Uterus (tissue), 4 donors: ENCODE data around the gene NUP37. TPM values are rescaled to one million over a fixed set of nuclear protein-coding genes. Genes with fewer than 3 reads are reported as not detected.
"Not testable (repeated sequence)": the region's sequence is repeated elsewhere in the genome, so short reads cannot be mapped to it uniquely, and the experiment has no call there.

Experiments used
- DNase-seq, 2 donors: peaks; one replicate each; pipeline ENCODE4 v3.0.0-alpha.2; 2019 to 2020
- H3K27ac ChIP-seq, 2 donors: fragments of 200-600 bp; sonication (generic); 1 replicate in 1 of 2; 2 replicates in 1 of 2; pipeline ENCODE4 v1.5.1; 2016 to 2018
- H3K27me3 ChIP-seq, 2 donors: fragments of 200-600 bp; sonication (generic); one replicate each; pipeline ENCODE4 v1.5.1; 2018 to 2019; ENCODE audit warnings: control low read depth in 1 of 2
- H3K36me3 ChIP-seq, 2 donors: fragments of 200-600 bp; sonication (generic); one replicate each; pipeline ENCODE4 v1.5.1; 2019; ENCODE audit warnings: control low read depth in 1 of 2
- H3K4me1 ChIP-seq, 2 donors: fragments of 200-600 bp; sonication (generic); one replicate each; pipeline ENCODE4 v1.5.1; 2018 to 2019; ENCODE audit warnings: control low read depth in 1 of 2
- H3K4me3 ChIP-seq, 2 donors: fragments of 200-600 bp; sonication (generic); 1 replicate in 1 of 2; 2 replicates in 1 of 2; pipeline ENCODE4 v1.5.1; 2018 to 2019; ENCODE audit warnings: mild to moderate bottlenecking in 1 of 2
- H3K9me3 ChIP-seq, 2 donors: fragments of 200-600 bp; sonication (generic); one replicate each; pipeline ENCODE4 v1.5.1; 2019; ENCODE audit warnings: control low read depth in 1 of 2
- POLR2A ChIP-seq, 2 donors: fragments of 450-650 bp; IDR thresholded peaks; one replicate each; pipeline ENCODE4 v1.6.1; 2016; ENCODE audit warnings: antibody characterized with exemption in 2 of 2, mild to moderate bottlenecking in 1 of 2, moderate library complexity in 1 of 2
- intact Hi-C: fragments of 100-400 bp; cut with DNase I; formaldehyde crosslinking; loops from one replicate; pipeline ENCODE4 v1.15.1; 2023; ENCODE audit warnings: low total_unique reads
- total RNA-seq, 4 donors: library from RNA; depleted of rRNA in 3 of 4; stranded (reverse); fragments of >200 nt in 3 of 4; gene quantifications; one replicate each; pipeline versions ENCODE4 v1.1.0 to v1.2.4, GENCODE V29; 2014 to 2023
- TF ChIP-seq, protein P1 (sequence below), 4 experiments: fragments of 200-600 bp in 2 of 4; fragments of 450-650 bp in 2 of 4; sonication (generic) in 2 of 4; IDR thresholded peaks; one replicate each; pipeline ENCODE4 v1.5.1; 2016 to 2019; ENCODE audit warnings: antibody characterized with exemption in 4 of 4, mild to moderate bottlenecking in 2 of 4, moderate library complexity in 1 of 4
- donor health status: DM: yes; HTN: yes; CAD: no.

NUP37 gene
- total RNA-seq, 4 donors from 2014 or later, result 5.6 to 49.4 (median 22.4) TPM

DNA sequence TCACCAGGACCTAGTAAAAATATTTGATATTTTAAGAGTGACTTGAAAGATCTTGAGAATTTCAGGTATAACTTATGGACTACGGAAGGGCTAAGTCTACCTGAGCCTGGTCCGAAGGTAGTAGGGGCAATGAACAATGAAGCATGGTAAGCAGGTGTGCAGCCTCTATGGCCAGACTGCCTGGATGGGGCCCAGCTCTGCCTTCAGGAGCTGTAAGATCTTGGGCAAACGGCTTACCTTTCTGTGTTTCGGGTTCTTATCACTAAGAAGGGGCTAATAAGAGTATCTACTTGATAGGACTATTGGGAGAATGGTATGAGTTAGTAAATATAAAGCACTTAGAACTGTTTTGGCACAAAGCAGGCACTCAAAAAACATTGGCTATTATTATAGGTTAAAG lies 39.1 kb downstream of the NUP37 start:
- Histone ChIP-seq H3K4me3 (no peak overlapping the region), H3K27me3 (no peaks in the 10 kb centered on the region), H3K9me3 (no peaks in the 10 kb centered on the region), H3K27ac (no peak overlapping the region), H3K4me1 (no peaks in the 10 kb centered on the region), H3K36me3 (no peaks in the 10 kb centered on the region)
- intact Hi-C loops, result no loop called here
- TF ChIP-seq, protein P1, sequence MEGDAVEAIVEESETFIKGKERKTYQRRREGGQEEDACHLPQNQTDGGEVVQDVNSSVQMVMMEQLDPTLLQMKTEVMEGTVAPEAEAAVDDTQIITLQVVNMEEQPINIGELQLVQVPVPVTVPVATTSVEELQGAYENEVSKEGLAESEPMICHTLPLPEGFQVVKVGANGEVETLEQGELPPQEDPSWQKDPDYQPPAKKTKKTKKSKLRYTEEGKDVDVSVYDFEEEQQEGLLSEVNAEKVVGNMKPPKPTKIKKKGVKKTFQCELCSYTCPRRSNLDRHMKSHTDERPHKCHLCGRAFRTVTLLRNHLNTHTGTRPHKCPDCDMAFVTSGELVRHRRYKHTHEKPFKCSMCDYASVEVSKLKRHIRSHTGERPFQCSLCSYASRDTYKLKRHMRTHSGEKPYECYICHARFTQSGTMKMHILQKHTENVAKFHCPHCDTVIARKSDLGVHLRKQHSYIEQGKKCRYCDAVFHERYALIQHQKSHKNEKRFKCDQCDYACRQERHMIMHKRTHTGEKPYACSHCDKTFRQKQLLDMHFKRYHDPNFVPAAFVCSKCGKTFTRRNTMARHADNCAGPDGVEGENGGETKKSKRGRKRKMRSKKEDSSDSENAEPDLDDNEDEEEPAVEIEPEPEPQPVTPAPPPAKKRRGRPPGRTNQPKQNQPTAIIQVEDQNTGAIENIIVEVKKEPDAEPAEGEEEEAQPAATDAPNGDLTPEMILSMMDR (IDR thresholded peaks at IDR 0.05), result no peak
- no peak for TF ChIP-seq POLR2A (IDR thresholded peaks at IDR 0.05)
- DNase-seq, result no peak

DNA sequence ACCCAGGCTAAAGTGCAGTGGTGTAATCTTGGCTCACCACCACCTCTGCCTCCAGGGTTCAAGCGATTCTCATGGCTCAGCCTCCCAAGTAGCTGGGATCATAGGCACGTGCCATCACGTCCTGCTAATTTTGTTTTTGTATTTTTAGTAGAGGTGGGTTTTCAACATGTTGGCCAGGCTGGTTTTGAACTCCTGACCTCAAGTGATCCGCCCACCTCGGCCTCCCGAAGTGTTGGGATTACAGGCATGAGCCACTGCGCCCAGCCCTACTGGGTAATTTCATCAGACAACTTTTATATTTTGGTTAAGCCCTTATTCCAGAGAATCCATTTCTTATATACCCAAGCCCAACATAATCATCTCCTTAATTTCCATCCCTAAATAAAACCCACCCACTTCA lies 47.8 kb downstream of the NUP37 start:
- H3K9me3 ChIP-seq, H3K36me3 ChIP-seq, intact Hi-C loops, H3K4me3 ChIP-seq, DNase-seq, H3K27me3 ChIP-seq: not testable (repeated sequence)
- Histone ChIP-seq H3K4me1 (peaks cover 0 to 27% of the 10 kb centered on the region in 2 donors), H3K27ac (peak overlapping the region in 1 of 2 donors; percentile 27)

DNA sequence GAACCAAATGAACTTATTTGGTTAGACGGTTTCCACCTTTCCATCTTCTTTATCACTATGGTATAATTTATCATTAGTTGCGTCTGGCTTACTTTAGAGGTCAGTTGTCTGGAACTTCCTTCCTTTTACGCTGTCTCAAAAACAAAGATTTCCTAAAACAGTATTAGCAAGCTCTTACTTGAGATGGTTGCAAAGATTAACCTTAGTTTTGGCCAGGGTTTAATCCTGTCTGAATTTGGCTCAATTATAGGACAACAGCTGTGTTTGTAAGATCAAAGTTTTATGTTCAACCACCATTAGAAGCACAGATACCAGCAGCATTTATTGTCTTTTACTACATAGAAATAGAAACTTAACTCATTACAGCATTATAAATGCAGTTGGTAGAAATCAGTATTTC lies 50.2 kb downstream of the NUP37 start:
- no peaks in the 10 kb centered on the region for H3K27me3 ChIP-seq
- no peak overlapping the region for H3K4me3 ChIP-seq
- H3K4me1 ChIP-seq, result peaks cover 0 to 28% of the 10 kb centered on the region in 2 donors
- no peaks in the 10 kb centered on the region for H3K36me3 ChIP-seq
- DNase-seq, result no peak
- H3K9me3 ChIP-seq, result no peaks in the 10 kb centered on the region
- TF ChIP-seq POLR2A (IDR thresholded peaks at IDR 0.05), result no peak
- TF ChIP-seq, protein P1 (IDR thresholded peaks at IDR 0.05), result no peak
- H3K27ac ChIP-seq, result peak overlapping the region; percentile 61 to 68
- intact Hi-C loops, result no loop called here

DNA sequence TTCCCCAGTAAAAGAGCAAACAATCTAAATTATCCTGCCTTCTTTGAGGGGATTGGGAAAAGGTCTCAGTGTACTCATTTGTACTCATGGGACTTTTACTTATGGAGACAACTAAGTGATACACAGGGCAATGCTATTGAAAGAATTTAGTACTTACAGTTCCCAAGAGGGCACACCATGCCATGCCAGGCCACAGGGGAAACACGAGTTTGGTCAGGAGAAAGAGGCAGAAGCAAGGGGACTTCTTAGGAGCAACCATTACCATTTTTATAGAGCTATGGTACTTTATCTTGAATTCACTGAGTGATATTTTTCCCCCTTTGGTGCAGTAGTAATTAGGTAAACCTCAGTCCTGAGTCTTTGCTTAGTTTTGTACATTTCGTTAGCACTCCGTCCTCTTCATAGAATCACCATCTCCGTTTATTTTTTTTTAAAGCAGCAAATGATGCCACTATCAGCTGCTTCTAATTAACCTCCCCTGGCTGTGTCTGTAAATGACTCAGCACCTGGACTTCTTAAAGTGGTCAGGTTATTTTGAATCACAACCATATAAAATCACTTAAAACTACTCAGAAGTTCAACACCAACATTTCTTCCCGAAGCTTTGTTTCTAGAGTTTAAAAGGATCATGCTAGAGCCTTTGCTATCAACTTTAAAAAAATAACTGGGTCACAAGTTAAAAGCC lies 52.2 kb downstream of the NUP37 start:
- TF ChIP-seq, protein P1 (IDR thresholded peaks at IDR 0.05), result no peak
- TF ChIP-seq POLR2A (IDR thresholded peaks at IDR 0.05), result no peak
- intact Hi-C loops, result no loop called here
- no peaks in the 10 kb centered on the region for H3K36me3 ChIP-seq
- H3K4me1 ChIP-seq, result peaks cover 0 to 28% of the 10 kb centered on the region in 2 donors
- H3K27ac ChIP-seq, result peak overlapping the region; percentile 61 to 68
- DNase-seq, result peak in 1 of 2 donors; percentile 43
- no peaks in the 10 kb centered on the region for H3K9me3 ChIP-seq
- no peak overlapping the region for H3K4me3 ChIP-seq
- no peaks in the 10 kb centered on the region for H3K27me3 ChIP-seq

DNA sequence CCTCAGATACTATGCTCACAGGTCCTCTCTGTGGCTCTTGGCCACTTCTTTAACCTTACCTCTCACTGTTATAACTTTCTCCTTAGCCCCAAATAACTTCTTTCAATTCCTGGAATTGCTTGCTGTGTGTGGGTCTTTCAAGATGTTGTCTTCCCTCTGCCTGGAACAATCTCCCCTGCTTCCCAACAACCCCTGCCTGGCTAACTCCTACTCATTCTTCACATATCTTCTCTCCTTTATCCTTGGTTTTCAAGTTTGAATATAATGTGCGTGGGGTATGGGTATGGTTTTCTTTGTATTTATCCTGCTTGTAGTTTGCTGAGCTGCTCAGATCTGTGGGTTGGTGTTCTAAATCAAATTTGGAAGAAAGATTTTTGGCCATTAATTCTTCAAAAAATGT lies 55.4 kb downstream of the NUP37 start:
- Histone ChIP-seq H3K27me3 (no peaks in the 10 kb centered on the region), H3K4me3 (no peak overlapping the region), H3K4me1 (peaks cover 0 to 17% of the 10 kb centered on the region in 2 donors), H3K9me3 (no peaks in the 10 kb centered on the region), H3K36me3 (no peaks in the 10 kb centered on the region), H3K27ac (peak overlapping the region; percentile 5 to 13)
- TF ChIP-seq, protein P1 (IDR thresholded peaks at IDR 0.05), result no peak
- no peak for TF ChIP-seq POLR2A (IDR thresholded peaks at IDR 0.05)
- no peak for DNase-seq
- intact Hi-C loops, result no loop called here
